HFFc6 (cell line): Measurements from ENCODE around the gene WRNIP1. TPM values are rescaled to one million over a fixed set of nuclear protein-coding genes. Genes with fewer than 3 reads are reported as not detected.
A peak's percentile ranks its signal among the peaks of the same experiment; 100 is the strongest.

Experiments
- DNase-seq: peaks from one replicate; pipeline ENCODE4 v3.0.0-alpha.2; 2018
- H3K27ac Mint-ChIP-seq: 2 replicates; pipeline ENCODE4 v1.8.0; 2020; ENCODE audit warnings: mild to moderate bottlenecking, mixed read lengths
- H3K27me3 Mint-ChIP-seq: 2 replicates; pipeline ENCODE4 v1.8.0; 2021; ENCODE audit warnings: mild to moderate bottlenecking, moderate library complexity, mixed read lengths; ENCODE audit not compliant: insufficient read depth
- H3K36me3 Mint-ChIP-seq: 2 replicates; pipeline ENCODE4 v1.8.0; 2021; ENCODE audit warnings: low read depth, mixed read lengths
- H3K4me1 Mint-ChIP-seq: 2 replicates; pipeline ENCODE4 v1.8.0; 2020; ENCODE audit warnings: low read depth, mixed read lengths
- H3K4me3 Mint-ChIP-seq: 2 replicates; pipeline ENCODE4 v1.8.0; 2020; ENCODE audit warnings: mild to moderate bottlenecking, moderate library complexity, mixed read lengths
- H3K9me3 Mint-ChIP-seq: 2 replicates; pipeline ENCODE4 v1.8.0; 2020; ENCODE audit warnings: mild to moderate bottlenecking, mixed read lengths
- total RNA-seq, 6 experiments: library from RNA; stranded (reverse); fragmentation: NEBNext Ultra II Directional; extraction: Animal tissue kit (Norgen Biotek cat#: 25700); gene quantifications; 2 replicates in 1 of 6; 3 replicates in 5 of 6; pipeline ENCODE4 v1.2.3, GENCODE V29; 2021
- TF ChIP-seq, protein P1 (sequence below): fragments of 200-600 bp; sonication (generic); IDR thresholded peaks from 2 replicates; pipeline ENCODE4 v1.5.0; 2021; ENCODE audit warnings: antibody characterized with exemption, mild to moderate bottlenecking

WRNIP1 gene
- total RNA-seq, 6 experiments from 2014 or later, result 31.9 to 40.4 (median 33.5) TPM

DNA sequence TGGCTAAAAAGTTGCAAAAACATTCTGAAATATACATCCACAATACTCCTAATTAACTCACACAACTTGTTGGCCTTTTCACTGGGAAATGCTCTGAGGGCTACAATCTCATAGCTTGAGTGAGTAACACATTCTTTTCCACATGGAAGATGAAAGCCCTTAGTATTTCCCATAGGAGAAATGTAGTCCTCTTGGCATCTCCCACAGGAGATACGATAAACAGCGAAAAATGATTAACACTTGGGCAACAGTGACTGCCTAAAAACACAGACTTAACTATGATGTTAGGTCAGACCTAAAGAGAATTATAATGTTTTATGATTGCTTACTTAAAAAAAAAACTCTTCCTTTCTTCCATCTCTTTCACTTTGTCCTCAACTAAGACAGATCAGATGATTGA is 23.4 kb upstream of the WRNIP1 start:
- Mint-ChIP-seq H3K4me3 (no peak overlapping the region), H3K9me3 (no peaks in the 10 kb centered on the region), H3K36me3 (no peaks in the 10 kb centered on the region), H3K27ac (no peak overlapping the region), H3K4me1 (peaks cover 37% of the 10 kb centered on the region), H3K27me3 (no peaks in the 10 kb centered on the region; the same call in 1 of the 2 replicates)
- TF ChIP-seq, protein P1, sequence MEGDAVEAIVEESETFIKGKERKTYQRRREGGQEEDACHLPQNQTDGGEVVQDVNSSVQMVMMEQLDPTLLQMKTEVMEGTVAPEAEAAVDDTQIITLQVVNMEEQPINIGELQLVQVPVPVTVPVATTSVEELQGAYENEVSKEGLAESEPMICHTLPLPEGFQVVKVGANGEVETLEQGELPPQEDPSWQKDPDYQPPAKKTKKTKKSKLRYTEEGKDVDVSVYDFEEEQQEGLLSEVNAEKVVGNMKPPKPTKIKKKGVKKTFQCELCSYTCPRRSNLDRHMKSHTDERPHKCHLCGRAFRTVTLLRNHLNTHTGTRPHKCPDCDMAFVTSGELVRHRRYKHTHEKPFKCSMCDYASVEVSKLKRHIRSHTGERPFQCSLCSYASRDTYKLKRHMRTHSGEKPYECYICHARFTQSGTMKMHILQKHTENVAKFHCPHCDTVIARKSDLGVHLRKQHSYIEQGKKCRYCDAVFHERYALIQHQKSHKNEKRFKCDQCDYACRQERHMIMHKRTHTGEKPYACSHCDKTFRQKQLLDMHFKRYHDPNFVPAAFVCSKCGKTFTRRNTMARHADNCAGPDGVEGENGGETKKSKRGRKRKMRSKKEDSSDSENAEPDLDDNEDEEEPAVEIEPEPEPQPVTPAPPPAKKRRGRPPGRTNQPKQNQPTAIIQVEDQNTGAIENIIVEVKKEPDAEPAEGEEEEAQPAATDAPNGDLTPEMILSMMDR, result no peak
- no peak for DNase-seq

DNA sequence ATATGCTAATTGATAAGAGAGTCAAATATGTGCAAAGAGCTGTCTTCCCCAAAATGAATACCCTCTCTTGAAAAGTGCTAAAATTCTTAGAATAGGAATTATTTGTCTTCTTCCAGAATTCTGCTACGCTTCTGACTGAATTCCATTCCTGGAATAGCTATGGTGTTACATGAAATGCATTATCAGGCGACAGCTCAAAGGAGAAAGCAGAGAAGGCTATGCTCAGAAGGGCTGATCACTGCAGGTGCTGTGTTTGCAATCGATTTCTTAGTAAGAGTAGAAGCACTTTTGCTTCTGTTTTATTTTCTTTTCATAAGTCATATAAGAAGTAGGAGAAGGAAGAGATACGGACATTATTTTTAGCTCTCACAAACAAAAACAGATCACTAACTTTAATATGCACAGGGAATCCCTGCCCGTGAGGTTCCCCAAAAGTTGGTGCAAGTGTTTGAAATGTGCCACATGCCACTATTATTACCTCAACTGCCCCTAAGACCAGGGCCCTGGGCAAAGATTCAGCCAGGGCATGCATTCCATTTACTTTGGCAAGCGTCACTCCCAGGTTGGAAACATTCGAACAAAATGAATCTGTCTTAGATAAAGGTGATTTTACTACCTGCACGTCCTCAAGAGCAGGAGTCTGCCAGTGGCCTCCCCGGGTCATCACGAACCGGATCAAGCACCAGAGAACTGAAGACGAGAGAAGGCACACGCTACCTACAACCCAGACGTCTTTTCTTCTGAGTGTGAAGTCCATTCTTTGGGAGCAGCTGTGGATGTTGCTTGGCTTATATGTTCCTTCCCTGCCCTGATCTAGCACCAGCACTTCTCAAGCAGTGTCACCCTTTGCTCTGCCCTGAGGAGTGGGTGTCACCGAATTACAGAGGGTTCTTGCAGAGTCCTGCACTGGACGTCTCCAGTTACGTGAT is 21.6 kb upstream of the WRNIP1 start:
- Mint-ChIP-seq H3K36me3 (no peaks in the 10 kb centered on the region), H3K4me1 (peaks cover 32% of the 10 kb centered on the region), H3K4me3 (no peak overlapping the region), H3K27ac (no peak overlapping the region), H3K27me3 (no peaks in the 10 kb centered on the region; the same call in 1 of the 2 replicates), H3K9me3 (no peaks in the 10 kb centered on the region)
- no peak for DNase-seq
- TF ChIP-seq, protein P1, result no peak

DNA sequence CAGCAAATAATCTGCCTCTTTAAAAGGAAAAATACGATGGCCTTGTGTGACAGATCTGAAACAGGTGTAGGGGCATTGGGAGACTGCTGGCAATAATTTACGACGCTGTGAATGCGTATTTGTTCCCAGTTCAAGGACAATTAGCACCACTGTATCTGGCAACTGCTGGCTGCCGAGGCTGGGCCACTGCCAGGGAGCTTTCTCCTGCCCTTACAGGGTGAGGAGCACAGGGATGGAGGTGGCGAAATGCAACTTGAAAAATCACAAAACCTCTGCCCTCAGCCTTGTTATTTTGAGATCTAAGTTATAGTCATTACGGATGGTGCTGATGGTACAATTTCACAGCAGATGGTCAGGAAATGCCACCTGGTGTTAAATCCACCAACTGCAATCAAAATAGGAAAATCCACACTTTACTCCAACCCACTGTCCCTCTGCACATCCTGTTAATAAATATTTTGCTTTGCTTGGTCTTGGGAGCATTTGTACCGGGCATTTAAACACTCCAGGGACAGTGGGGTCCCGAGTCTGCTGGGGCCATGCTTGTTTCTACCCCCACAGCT is 20.9 kb upstream of the WRNIP1 start:
- Mint-ChIP-seq H3K4me3 (no peak overlapping the region), H3K27ac (no peak overlapping the region), H3K9me3 (no peaks in the 10 kb centered on the region), H3K36me3 (no peaks in the 10 kb centered on the region), H3K4me1 (peaks cover 27% of the 10 kb centered on the region), H3K27me3 (no peaks in the 10 kb centered on the region; the same call in 1 of the 2 replicates)
- TF ChIP-seq, protein P1, result peak; percentile 71
- DNase-seq, result peak; percentile 14

DNA sequence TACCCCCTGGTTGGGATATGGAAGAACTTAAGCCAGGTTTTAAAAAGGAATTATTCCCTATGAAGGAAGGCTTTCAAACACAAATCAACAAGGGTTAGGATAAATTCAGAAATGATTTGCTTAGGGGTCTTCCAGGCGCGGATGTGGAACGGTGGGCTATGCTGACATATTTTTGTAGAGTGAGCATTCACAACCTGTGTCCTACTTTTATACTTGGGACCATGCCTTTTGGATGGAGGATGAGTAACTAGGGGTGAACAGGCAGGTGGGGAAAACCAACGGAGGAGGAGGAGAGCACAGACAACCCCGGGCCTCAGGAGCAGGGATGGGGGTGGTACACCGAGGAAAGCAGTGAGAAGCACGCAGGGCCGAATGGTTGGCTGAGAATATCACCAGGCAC is 20.4 kb upstream of the WRNIP1 start:
- H3K4me1 Mint-ChIP-seq, result peaks cover 24% of the 10 kb centered on the region

DNA sequence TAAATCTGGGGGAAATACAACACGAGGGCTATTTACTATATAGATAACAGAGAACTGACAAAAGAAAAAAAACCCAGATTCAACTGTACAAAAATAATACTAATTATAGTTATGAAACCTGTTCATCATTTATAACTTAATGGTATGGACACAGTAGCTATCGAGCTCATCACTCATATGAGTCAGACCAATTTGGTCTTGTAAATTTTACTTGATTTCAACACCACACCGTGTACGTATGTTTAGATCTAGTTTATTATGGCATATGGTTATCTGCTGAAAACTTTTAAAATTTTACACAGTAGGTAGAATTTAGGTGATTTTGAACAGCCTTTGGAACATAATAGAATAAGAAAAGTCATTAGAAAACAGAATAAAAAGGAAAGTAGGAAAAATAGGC is 19.9 kb upstream of the WRNIP1 start:
- DNase-seq, result no peak
- TF ChIP-seq, protein P1, result no peak
- Mint-ChIP-seq H3K9me3 (no peaks in the 10 kb centered on the region), H3K27ac (no peak overlapping the region), H3K36me3 (no peaks in the 10 kb centered on the region), H3K27me3 (no peaks in the 10 kb centered on the region; the same call in 1 of the 2 replicates), H3K4me3 (no peak overlapping the region), H3K4me1 (peaks cover 27% of the 10 kb centered on the region)

More for the DNA sequence above, 20.4 kb upstream of the WRNIP1 start:
- H3K27ac Mint-ChIP-seq, result no peak overlapping the region
- no peaks in the 10 kb centered on the region; the same call in 1 of the 2 replicates for H3K27me3 Mint-ChIP-seq
- H3K9me3 Mint-ChIP-seq, result no peaks in the 10 kb centered on the region
- no peak overlapping the region for H3K4me3 Mint-ChIP-seq
- TF ChIP-seq, protein P1, result no peak
- no peaks in the 10 kb centered on the region for H3K36me3 Mint-ChIP-seq
- DNase-seq, result no peak
